Body of pancreas (tissue), 4 donors: Measurements from ENCODE around the gene TNFRSF17.
"Not testable (repeated sequence)": the region's sequence is repeated elsewhere in the genome, so short reads cannot be mapped to it uniquely, and the experiment has no call there.

Experiments used
- POLR2A ChIP-seq, 3 donors: fragments of 450-650 bp; IDR thresholded peaks; one replicate each; pipeline ENCODE4 v1.6.1; 2016; ENCODE audit warnings: antibody characterized with exemption in 3 of 3, mild to moderate bottlenecking in 2 of 3
- TF ChIP-seq, protein P1 (sequence below), 7 experiments: fragments of 450-650 bp in 4 of 7; fragments of 200-600 bp in 3 of 7; sonication (generic) in 3 of 7; IDR thresholded peaks; one replicate each; pipeline ENCODE4 v1.5.1; 2016 to 2019; ENCODE audit warnings: antibody characterized with exemption in 7 of 7

DNA sequence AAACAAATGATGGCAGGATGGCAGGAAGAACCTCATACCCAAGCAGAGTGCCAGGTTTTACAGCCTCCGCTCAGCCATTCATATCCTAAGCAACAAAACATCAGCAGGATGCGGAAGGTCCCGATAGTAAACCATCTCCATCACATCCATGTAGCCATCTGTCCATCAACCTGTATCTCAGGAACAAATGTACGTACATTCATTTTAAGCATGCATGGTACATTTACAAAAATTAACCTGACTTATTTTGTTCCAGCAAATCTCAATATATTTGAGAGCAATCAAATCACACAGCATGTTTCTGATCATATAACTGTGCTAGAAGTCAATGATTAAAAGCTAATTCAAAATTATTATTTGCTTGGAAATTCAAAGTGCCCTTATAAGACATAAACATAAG lies 23.1 kb upstream of the TNFRSF17 start, which contains the start of gene NPIPB2:
- not testable (repeated sequence) for TF ChIP-seq POLR2A (IDR thresholded peaks at IDR 0.05)
- TF ChIP-seq, protein P1, sequence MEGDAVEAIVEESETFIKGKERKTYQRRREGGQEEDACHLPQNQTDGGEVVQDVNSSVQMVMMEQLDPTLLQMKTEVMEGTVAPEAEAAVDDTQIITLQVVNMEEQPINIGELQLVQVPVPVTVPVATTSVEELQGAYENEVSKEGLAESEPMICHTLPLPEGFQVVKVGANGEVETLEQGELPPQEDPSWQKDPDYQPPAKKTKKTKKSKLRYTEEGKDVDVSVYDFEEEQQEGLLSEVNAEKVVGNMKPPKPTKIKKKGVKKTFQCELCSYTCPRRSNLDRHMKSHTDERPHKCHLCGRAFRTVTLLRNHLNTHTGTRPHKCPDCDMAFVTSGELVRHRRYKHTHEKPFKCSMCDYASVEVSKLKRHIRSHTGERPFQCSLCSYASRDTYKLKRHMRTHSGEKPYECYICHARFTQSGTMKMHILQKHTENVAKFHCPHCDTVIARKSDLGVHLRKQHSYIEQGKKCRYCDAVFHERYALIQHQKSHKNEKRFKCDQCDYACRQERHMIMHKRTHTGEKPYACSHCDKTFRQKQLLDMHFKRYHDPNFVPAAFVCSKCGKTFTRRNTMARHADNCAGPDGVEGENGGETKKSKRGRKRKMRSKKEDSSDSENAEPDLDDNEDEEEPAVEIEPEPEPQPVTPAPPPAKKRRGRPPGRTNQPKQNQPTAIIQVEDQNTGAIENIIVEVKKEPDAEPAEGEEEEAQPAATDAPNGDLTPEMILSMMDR (IDR thresholded peaks at IDR 0.05): not testable (repeated sequence)
